ENCODE data around the gene ARPIN.

ARPIN gene

DNA sequence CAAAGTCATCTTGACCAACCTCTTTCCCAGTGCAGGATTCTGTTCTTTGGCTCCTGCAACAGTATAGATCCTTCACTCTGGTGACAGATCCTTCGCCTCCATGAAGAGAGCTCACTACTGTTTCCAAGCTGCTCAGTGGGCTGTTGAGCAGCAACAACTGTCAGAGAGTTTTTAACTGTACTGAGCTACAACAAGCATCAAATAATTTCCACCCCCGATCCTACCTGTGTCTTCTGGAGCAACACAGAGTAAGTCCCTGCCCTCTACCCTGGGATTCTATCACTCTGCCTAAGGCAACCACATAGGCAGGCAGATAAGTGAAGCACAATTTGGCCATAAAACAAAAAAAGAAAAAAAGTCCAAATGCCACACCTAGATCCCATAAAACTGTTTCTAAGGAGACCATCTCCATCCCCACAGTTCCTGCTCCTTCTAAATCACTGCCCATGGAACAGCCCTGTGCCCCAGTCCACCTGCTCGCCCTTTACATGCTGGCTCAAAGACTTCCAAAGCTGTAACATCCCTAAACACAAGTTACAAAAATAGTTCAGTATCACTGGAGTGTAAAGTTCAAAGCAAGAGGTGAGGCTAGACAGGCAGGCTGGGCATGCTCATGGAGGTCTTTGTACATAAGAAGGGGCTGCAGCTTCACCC, 60.3 kb downstream of the ARPIN start:
- TF ChIP-seq, protein P1, sequence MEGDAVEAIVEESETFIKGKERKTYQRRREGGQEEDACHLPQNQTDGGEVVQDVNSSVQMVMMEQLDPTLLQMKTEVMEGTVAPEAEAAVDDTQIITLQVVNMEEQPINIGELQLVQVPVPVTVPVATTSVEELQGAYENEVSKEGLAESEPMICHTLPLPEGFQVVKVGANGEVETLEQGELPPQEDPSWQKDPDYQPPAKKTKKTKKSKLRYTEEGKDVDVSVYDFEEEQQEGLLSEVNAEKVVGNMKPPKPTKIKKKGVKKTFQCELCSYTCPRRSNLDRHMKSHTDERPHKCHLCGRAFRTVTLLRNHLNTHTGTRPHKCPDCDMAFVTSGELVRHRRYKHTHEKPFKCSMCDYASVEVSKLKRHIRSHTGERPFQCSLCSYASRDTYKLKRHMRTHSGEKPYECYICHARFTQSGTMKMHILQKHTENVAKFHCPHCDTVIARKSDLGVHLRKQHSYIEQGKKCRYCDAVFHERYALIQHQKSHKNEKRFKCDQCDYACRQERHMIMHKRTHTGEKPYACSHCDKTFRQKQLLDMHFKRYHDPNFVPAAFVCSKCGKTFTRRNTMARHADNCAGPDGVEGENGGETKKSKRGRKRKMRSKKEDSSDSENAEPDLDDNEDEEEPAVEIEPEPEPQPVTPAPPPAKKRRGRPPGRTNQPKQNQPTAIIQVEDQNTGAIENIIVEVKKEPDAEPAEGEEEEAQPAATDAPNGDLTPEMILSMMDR (IDR thresholded peaks at IDR 0.05): no peak

GRCh38 chr15:89851673-89852341, 60.9 kb downstream of the ARPIN start:
- TF ChIP-seq, protein P1 (IDR thresholded peaks at IDR 0.05): no peak

GRCh38 chr15:89848970-89849292, 63.8 kb downstream of the ARPIN start:
- TF ChIP-seq, protein P1 (IDR thresholded peaks at IDR 0.05): no peak

DNA sequence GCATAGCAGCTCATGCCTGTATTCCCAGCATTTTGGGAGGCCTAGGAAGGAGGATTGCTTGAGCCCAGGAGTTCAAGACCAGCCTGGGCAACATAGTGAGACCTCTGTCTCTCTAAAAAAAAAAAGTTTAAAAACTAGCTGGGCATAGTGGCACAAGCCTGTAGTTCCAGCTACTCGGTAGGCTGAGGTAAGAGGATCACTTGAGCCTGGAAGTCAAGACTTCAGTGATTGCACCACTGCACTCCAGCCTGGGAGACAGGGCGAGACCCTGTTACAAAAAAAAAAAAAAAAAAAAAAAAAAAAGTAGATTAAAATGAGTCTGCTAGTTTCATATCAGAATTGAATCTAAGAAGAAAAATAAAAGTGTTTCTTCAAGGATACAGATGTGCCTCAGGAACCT, 65.7 kb downstream of the ARPIN start:
- TF ChIP-seq, protein P1 (IDR thresholded peaks at IDR 0.05): no peak

- TF ChIP-seq, protein P1 (IDR thresholded peaks at IDR 0.05): no peak
These were observed 67.4 kb downstream of the ARPIN start for GRCh38 chr15:89845305-89845893.

Data from LNCAP (cell line).